Endometrium (tissue), 2 donors: Measurements from ENCODE around the gene CLPSL1.

Source experiments
- FAIRE-seq: peaks from 2 replicates; lab custom pipeline; 2012; peaks lifted over from hg19 to GRCh38; lab: Jason Lieb, UNC
- donor health status: control.
- donor health status: control.

The CLPSL1 gene

DNA sequence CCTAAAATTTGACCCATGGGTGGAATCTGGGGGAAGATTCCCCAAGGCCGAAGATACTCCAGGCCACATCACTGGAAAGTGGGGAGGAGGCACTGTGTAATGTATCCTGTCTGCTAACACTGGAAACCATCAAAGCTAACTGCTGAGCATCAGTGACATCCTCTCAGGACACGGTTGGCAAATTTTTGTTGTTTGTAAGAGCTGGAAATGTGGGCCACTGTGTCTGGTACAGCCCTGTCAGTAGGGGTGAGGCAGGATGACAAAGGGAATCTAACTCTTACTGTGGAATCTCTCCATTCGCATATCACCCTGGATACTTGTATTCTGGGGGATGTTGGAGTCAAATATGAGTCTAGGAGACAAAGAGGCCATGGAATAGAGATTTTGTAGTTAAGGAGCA is 21.4 kb upstream of the CLPSL1 start:
- no peak for FAIRE-seq

DNA sequence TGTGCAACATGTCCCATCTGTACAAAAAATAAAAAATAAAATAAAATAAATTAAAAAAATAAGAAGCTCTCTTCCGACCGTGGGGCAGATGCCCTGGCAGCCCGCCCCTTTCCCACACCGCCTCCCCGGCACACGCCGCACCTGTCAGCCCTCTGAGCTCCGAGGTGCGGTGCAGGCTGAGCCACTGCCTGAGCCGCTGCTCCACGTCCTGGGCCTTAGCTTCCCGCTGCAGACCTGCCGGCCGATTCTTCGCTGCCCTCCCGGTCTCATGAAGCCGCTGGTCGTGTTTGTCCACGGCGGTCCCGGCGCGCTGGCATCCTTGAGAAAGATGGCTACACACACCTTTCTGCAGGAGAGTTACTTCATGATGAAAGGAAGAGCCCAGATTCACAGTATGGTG is 15.1 kb upstream of the CLPSL1 start:
- no peak for FAIRE-seq

DNA sequence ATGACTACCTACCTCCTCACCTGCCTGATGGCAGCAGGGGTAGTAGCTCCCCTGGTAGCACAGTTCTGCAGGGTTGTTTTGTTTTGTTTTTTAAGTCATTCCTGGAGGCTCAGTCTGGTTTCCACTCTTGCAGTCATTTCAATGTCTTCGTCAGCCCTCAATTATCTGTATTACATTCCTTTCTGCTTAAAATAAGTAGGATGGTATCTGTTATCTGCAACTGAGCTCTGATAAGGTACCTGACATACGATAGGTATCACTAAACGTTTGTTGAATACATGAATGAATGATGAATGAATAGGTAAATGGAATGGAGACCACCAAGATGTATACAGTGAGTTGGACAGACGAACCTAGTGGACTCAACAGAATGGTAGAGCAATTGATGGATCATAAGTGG is 11.6 kb upstream of the CLPSL1 start:
- no peak for FAIRE-seq

DNA sequence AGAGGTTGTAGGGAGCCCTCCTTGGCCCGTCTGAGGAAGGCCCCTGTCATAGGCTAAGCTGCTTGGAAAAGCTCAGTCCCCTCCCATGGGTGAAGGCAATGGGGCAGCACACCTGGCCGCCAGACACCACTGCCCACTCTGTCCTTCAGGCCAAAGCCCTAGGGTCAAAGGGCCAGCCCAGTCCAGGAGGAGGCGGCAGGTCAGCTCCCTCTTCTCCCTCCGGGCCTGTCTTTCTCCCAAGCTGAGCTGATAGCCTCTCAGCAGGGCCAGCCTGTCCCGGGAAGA is 9.5 kb upstream of the CLPSL1 start:
- FAIRE-seq = no peak

DNA sequence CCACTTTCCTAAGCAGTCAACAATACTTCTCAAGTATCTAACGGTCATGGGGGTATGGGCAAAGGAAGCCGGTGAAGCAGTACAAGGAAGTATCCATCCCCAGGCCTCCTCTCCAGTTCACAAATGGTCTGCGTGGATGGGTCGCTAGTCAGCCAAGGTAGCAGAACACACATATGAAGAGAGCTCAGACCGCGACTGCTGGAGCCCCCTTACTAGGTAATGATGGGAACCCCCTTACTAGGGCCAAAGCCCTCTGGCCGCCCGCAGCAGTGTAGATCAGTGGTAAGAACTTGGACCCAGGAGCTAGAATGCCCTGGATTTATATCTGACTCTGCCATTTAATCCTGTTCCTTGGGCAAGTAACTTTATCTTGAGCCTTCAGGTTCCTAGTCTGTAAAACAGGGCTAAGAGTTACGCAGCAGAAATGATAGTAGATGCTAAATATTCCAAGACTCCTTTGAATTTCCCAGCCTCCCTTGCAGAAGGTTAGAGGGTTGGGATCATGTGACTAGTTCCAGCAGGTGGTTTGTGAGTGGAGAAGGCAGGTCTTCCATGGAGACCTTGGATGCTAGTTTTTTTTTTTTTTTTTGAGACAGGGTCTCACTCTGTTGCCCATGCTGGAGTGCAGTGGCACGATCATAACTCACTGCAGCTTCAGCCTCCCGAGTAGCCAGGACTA is 6.6 kb upstream of the CLPSL1 start:
- FAIRE-seq = no peak

DNA sequence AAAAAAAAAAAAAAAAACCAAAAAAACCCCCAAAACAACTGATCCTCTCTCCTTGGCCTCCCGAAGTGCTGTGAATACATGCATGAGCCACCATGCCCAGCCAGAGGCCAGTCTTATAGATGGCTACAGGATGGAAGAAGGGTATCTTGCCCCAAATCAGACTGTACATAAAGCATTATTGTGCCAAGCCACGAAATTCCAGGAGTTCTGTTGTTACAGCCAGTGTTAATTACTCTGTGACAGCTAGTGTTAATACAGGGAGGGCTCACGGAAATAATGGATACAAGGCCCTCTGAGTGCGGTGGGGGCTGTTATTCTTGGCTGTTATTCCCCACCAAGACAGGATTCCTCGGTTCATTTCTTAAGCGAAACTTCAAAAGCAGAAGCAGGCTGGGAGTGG is 5.8 kb upstream of the CLPSL1 start:
- no peak for FAIRE-seq

GRCh38 chr6:35776364-35777215 is 4.2 kb upstream of the CLPSL1 start, which contains the start of gene CLPSL2:
TSS of gene CLPSL2 (plus strand) at chr6:35776598. CDS start at chr6:35776619, 21 bp downstream.
- no peak for FAIRE-seq

GRCh38 chr6:35777356-35778102 is 3.3 kb upstream of the CLPSL1 start:
- no peak for FAIRE-seq

- no peak for FAIRE-seq
Observed at GRCh38 chr6:35778437-35778836, 2.4 kb upstream of the CLPSL1 start.

DNA sequence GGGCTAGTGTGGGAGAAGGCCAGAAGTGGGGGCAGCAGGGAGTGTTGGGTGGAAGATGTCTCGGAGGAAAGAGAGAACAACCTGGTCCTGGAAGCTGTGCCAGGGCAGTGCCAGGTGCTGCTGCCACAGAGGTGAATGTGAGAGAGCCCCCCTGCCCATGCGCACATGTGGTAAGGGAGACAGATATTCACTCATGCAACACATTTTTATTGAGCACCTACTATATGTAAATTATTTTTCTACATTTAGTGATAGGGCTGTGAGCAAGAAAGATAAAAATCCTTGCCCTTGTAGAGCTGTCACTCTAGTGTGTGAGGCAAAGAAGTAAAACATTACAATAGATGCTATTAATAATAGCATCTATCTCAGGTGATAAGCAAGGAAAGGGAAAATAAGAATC is 471 bp downstream of the CLPSL1 start:
- FAIRE-seq = no peak

- FAIRE-seq = no peak
Observed at GRCh38 chr6:35782424-35782823, 1.6 kb downstream of the CLPSL1 start.

GRCh38 chr6:35784200-35784599 is 3.4 kb downstream of the CLPSL1 start:
- no peak for FAIRE-seq

- FAIRE-seq = no peak
Observed at GRCh38 chr6:35786272-35786671, 5.5 kb downstream of the CLPSL1 start.

DNA sequence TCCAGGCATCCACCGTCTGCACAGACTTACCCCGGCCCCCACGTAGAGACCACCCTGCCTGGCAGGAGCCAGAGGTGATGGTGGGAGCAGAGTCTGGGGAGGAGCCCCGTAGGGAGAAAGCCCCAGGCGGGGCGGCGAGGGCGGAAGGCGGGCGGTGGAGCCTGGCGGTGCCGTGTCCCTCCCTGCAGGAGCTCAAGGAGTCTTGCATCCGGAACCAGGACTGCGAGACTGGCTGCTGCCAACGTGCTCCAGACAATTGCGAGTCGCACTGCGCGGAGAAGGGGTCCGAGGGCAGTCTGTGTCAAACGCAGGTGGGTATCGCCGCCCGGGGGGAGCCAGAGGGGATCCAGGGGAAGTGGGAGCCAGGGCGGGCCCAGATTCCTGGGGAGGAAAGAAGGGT is 6.0 kb downstream of the CLPSL1 start:
- no peak for FAIRE-seq

DNA sequence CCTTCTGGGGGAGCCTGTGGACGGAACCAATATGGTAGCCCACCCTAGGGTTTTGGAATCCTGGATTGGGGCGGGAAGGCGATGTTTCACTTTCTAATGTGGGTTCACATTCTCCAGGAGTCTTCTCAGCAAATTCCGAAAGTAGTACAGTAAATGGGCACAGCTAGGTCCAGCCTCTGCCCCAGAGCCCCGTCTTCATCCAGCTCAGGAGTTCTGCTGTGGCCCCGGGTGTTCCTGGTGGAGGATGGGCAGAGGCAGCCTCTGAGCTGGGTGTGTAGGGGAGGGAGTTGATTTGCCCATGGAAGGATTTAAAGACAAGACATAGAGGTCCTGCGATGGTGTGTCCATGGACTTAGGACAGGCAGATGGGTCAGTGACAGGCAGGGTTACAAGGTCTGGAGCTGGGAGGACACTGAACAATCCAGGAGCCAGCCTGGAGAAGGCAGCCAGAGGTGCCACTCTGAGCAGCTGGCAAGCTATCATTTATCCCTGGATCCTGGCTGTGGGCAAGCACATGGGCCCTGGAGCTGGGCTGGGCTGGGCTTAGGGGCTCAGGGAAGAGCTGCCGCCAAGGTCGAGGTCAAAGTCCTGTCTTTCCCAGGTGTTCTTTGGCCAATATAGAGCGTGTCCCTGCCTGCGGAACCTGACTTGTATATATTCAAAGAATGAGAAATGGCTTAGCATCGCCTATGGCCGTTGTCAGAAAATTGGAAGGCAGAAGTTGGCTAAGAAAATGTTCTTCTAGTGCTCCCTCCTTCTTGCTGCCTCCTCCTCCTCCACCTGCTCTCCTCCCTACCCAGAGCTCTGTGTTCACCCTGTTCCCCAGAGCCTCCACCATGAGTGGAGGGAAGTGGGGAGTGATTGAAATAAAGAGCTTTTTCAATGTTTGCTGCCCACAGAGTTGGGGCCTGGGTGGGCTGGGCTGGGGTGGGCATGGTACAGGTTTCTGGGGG is 6.7 kb downstream of the CLPSL1 start:
- FAIRE-seq = no peak

DNA sequence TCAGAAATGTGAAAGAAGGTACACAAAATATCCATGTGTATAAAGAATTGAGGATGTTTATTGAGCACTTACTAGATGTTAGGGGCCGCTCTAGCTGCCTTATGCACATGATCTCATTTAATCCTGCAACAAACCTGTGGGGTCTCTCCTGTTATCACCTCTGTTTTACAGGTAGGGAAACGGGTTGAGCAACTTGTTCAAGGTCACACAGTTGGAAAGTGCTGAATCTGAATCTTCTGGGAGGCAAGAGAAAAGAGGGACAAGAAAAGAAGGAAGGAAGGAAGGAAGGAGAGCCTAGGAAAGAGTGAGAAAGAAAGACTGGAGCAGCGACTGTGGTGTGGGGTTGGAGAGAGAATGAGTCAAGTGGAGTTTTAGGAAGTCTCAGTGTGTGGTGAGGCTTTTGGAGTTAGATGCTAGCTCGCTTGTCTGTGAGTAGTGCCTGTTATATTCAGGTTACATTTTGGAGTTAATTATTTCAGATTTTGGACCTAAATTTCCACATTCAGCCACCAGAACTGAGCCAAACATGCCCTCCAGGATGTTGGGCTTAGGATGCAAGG is 7.7 kb downstream of the CLPSL1 start:
- FAIRE-seq = no peak

DNA sequence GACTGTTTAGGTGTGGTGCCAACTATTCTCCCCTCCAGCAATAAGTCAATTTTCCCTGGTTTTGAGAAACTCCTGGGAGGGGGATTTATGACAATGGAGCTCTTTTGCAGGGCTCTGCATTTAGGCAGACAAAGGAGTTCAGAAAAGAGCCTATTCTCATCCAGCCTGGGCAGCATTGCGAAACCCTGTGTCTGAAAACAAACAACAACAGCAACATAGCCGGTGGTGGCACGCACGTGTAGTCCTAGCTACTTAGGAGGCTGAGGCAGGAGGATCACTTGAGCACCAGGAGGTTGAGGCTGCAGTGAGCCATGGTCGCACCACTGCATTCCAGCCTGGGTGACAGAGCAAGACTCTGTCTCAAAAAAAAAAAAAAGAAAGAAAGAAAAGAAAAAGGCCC is 9.9 kb downstream of the CLPSL1 start:
- FAIRE-seq = no peak

DNA sequence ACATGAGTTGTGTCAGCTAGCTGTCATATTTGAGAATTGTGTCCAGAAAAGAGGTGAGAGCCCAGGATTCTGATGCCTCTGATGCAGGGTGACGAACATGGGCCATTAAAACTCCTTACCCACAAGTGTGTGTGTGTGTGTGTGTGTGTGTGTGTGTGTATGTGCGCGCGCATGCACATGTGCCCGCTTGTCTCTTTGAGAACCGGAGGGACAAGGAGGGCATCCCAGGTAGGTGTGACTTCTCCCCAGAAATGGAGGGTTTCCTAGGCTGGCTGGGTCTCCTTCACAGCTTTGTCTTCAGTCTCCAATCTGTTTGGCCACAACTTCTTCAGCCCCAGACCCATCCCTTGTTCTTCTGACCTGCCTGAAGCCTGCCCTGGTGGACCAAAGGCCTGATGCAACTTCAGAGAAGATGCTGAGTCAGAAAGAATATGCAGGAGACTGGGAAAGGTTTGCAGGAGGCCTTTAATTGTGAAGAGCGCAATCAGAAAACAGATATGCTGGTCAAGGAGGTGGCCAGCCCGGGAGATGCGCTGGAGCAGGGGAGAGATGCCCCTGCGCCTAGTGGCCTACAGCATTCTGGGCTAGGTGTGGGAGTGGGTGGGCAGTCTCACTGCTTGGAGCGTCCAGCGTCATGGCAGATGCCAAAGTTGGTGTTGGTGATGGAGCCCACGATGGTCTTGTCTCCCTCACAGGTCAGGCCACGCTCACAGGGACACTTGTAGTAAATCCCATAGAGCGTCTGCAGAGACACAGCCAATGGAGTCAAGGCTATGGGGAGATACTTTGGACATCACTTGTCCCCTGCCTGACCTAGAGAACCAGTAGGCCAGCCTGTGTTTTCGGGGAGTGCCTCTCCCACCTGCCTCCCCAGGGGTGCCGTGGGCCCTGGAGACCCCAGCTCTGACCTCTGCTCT is 14.0 kb downstream of the CLPSL1 start:
- no peak for FAIRE-seq

DNA sequence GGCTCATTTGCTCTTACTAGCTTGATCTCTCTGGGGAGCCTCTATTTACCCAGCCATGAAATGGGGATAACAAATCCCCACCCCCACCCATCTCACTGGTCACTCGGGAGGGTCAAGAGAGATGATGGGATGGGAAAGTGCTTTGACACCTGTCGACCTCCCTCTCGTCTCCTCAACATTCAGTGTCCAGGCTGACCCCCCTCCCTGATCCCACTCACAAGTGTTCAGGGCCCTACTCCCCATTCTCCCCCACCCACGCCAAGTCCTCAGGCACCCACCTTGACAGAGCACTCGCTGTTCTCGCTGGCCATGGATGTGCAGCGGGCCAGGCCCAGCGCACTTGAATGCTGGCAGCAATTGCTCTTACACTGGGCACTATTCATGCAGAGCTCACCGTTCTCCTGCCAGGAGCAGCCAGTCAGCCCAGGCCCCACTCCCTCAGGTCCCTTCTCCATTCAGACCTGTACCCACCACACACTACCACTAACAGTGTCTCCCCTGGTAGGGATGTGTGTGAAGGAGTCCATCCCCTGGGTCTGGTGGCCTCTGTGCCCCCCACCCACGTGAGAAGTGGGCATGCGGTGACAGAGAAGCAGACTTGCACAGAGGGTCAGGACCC is 14.7 kb downstream of the CLPSL1 start:
- no peak for FAIRE-seq

DNA sequence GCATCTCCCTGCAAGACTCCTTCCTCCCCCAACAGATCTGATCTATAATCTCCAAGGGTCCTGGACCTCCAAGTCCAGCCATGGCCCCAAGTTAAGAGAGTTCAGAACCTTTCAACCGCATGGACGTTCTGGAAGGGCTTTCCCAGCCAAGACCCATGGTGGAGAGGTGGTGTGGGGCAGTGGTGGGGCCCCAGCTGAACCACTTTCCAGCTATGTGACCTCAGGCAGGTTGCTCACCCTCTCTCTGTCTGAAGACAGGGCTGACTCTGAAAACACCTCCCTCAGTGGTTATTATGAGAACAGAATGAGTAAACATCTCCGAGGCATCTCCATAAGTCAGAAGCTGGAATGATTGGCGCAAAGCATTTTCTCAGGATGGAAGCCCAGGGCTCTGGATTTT is 15.4 kb downstream of the CLPSL1 start:
- FAIRE-seq = no peak
